Kidney (tissue), 14 donors: ENCODE data around the gene SPTBN4. TPM values are rescaled to one million over a fixed set of nuclear protein-coding genes. Genes with fewer than 3 reads are reported as not detected.

ENCODE experiments used
- DNase-seq, 5 donors: peaks; one replicate each; pipeline ENCODE4 v3.0.0-alpha.2; 2013 to 2020
- FAIRE-seq: peaks from 2 replicates; lab custom pipeline; 2012; peaks lifted over from hg19 to GRCh38; lab: Jason Lieb, UNC
- H3K27ac ChIP-seq, 2 donors: one replicate each; pipeline ENCODE4 v1.7.0; 2013; ENCODE audit warnings: low read depth in 2 of 2, low read length in 2 of 2, inconsistent platforms in 1 of 2
- H3K27me3 ChIP-seq: one replicate; pipeline ENCODE4 v1.7.1; 2013; ENCODE audit warnings: low read length, inconsistent platforms; ENCODE audit not compliant: control insufficient read depth, insufficient read depth
- H3K36me3 ChIP-seq, 3 donors: one replicate each; pipeline versions ENCODE4 v1.7.0 to v1.7.1; 2013; ENCODE audit warnings: low read length in 3 of 3, control low read depth in 1 of 3, inconsistent platforms in 1 of 3; ENCODE audit not compliant: insufficient read depth in 3 of 3, control insufficient read depth in 2 of 3
- H3K4me1 ChIP-seq, 3 donors: one replicate each; pipeline versions ENCODE4 v1.7.0 to v1.7.1; 2013; ENCODE audit warnings: low read length in 3 of 3, inconsistent platforms in 1 of 3, low read depth in 1 of 3; ENCODE audit not compliant: control insufficient read depth in 2 of 3, insufficient read depth in 2 of 3
- H3K4me3 ChIP-seq, 3 donors: one replicate each; pipeline versions ENCODE4 v1.7.0 to v1.8.1; 2013; ENCODE audit warnings: low read length in 3 of 3, control low read depth in 1 of 3, inconsistent platforms in 1 of 3
- H3K9ac ChIP-seq, 3 donors: one replicate each; pipeline versions ENCODE4 v1.7.0 to v1.7.1; 2013; ENCODE audit warnings: low read length in 3 of 3, control low read depth in 1 of 3, inconsistent platforms in 1 of 3
- H3K9me3 ChIP-seq, 3 donors: one replicate each; pipeline versions ENCODE4 v1.7.0 to v1.7.1; 2013; ENCODE audit warnings: low read length in 3 of 3, control low read depth in 1 of 3, inconsistent platforms in 1 of 3; ENCODE audit not compliant: control insufficient read depth in 2 of 3, insufficient read depth in 1 of 3
- CTCF ChIP-seq: IDR thresholded peaks from 3 replicates; pipeline ENCODE4 v1.5.1; 2012; ENCODE audit warnings: mild to moderate bottlenecking, moderate library complexity, borderline replicate concordance; ENCODE audit not compliant: insufficient read depth; ENCODE audit errors: extremely low read depth
- intact Hi-C: fragments of 100-400 bp; cut with DNase I; formaldehyde crosslinking; loops from one replicate; pipeline ENCODE4 v1.11.1; 2022
- polyA plus RNA-seq: library from polyadenylated mRNA; stranded (reverse); fragments of 350-450 nt; fragmentation: Illumina TruSeq; extraction: RNeasy Lipid Tissue Mini Kit (QIAGEN cat#74804); gene quantifications from one replicate; pipeline ENCODE4 v1.2.3, GENCODE V29; 2014; ENCODE audit warnings: low read depth, low replicate concordance; ENCODE audit not compliant: insufficient read depth
- total RNA-seq: library from RNA; stranded (reverse); fragmentation: NEBNext Ultra II Directional; extraction: Animal tissue kit (Norgen Biotek cat#: 25700); gene quantifications from one replicate; pipeline ENCODE4 v1.2.1, GENCODE V29; 2021
- donor health status: control.
- donor health status: control.
- donor health status: control.
- donor health status: control.
- donor health status: control.
- donor health status: DM: yes; HTN: yes; CAD: no.
- donor health status: Normal renal cell carcinoma (clear cell type).

The SPTBN4 gene
- total and polyA plus RNA-seq, 2 donors from 2014 or later, result 0.82 to 4.6 TPM

- peaks cover 0 to 6% (median 0%) of the 10 kb centered on the region in 3 donors for H3K36me3 ChIP-seq
- H3K4me1 ChIP-seq, result peaks cover 0 to 15% (median 0%) of the 10 kb centered on the region in 3 donors
- no peak overlapping the region for H3K4me3 ChIP-seq
- no peak overlapping the region for H3K27ac ChIP-seq
- no peak for DNase-seq
- no peaks in the 10 kb centered on the region for H3K27me3 ChIP-seq
- FAIRE-seq, result no peak
- TF ChIP-seq CTCF, result no peak
- intact Hi-C loops, result no loop called here
- peaks cover 0 to 7% (median 0%) of the 10 kb centered on the region in 3 donors for H3K9me3 ChIP-seq
- no peak overlapping the region for H3K9ac ChIP-seq
These were observed 66.7 kb downstream of the SPTBN4 start for GRCh38 chr19:40533508-40533907.

- no peak for FAIRE-seq
- DNase-seq, result peak in 1 of 5 donors; percentile 29
These were observed 67.3 kb downstream of the SPTBN4 start for GRCh38 chr19:40534148-40534547.

GRCh38 chr19:40539070-40539469, 72.3 kb downstream of the SPTBN4 start:
- intact Hi-C loops, result no loop called here
- FAIRE-seq, result no peak
- TF ChIP-seq CTCF, result no peak

More at GRCh38 chr19:40534148-40534547, 67.3 kb downstream of the SPTBN4 start:
- Histone ChIP-seq H3K27me3 (no peaks in the 10 kb centered on the region), H3K9me3 (peaks cover 0 to 7% (median 0%) of the 10 kb centered on the region in 3 donors), H3K9ac (no peak overlapping the region), H3K36me3 (peaks cover 0 to 6% (median 0%) of the 10 kb centered on the region in 3 donors), H3K4me3 (no peak overlapping the region), H3K27ac (no peak overlapping the region), H3K4me1 (peaks cover 0 to 15% (median 0%) of the 10 kb centered on the region in 3 donors)
- TF ChIP-seq CTCF, result no peak
- intact Hi-C loops, result no loop called here

More at GRCh38 chr19:40539070-40539469, 72.3 kb downstream of the SPTBN4 start:
- H3K27me3 ChIP-seq, result no peaks in the 10 kb centered on the region
- H3K9me3 ChIP-seq, result peaks cover 0 to 5% (median 0%) of the 10 kb centered on the region in 3 donors
- no peak overlapping the region for H3K27ac ChIP-seq
- no peaks in the 10 kb centered on the region for H3K4me1 ChIP-seq
- peaks cover 0 to 6% (median 0%) of the 10 kb centered on the region in 3 donors for H3K36me3 ChIP-seq
- H3K4me3 ChIP-seq, result no peak overlapping the region
- no peak overlapping the region for H3K9ac ChIP-seq
- no peak for DNase-seq
